ENCODE data around the gene BSN. TPM values are rescaled to one million over a fixed set of nuclear protein-coding genes. Genes with fewer than 3 reads are reported as not detected.

The BSN gene
- total RNA-seq, 4 donors from 2014 or later: 0.44 to 1.8 (median 0.92) TPM

DNA sequence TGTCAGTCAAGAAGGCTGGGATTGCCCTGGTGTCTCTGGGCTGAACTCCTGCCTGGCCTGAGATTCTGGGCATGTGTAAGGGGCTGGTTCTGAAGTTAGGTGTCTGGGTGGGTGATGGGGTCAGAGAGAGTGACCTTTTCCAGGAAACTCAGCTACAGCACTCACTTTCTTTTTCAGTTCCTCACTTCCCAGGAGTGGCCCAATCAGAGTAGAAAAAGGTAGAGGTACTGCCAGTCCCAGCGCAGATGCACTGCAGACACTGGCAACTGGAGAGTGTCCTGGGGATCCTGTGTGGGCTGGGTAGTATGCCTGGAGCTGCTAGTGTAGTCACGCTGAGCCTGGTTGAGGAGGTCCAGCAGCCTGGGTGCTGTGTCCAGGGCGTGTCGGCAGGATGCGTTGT, 73.4 kb downstream of the BSN start:
- Histone ChIP-seq H3K9me3 (peaks cover 0 to 9% (median 0%) of the 10 kb centered on the region in 4 donors), H3K4me1 (no peaks in the 10 kb centered on the region), H3K27ac (no peak overlapping the region), H3K4me3 (no peak overlapping the region), H3K27me3 (no peaks in the 10 kb centered on the region), H3K36me3 (peaks cover 0 to 13% (median 0%) of the 10 kb centered on the region in 3 donors)
- TF ChIP-seq POLR2A (IDR thresholded peaks at IDR 0.05) (no peak), EP300 (IDR thresholded peaks at IDR 0.05) (no peak)
- TF ChIP-seq, protein P1, sequence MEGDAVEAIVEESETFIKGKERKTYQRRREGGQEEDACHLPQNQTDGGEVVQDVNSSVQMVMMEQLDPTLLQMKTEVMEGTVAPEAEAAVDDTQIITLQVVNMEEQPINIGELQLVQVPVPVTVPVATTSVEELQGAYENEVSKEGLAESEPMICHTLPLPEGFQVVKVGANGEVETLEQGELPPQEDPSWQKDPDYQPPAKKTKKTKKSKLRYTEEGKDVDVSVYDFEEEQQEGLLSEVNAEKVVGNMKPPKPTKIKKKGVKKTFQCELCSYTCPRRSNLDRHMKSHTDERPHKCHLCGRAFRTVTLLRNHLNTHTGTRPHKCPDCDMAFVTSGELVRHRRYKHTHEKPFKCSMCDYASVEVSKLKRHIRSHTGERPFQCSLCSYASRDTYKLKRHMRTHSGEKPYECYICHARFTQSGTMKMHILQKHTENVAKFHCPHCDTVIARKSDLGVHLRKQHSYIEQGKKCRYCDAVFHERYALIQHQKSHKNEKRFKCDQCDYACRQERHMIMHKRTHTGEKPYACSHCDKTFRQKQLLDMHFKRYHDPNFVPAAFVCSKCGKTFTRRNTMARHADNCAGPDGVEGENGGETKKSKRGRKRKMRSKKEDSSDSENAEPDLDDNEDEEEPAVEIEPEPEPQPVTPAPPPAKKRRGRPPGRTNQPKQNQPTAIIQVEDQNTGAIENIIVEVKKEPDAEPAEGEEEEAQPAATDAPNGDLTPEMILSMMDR (IDR thresholded peaks at IDR 0.05): no peak
- no peak for DNase-seq (ENCODE audit: low spot score in 2 of 2)
- 89 to 90% methylated on average over 5 of the region's 5 CpGs for WGBS, 2 donors

DNA sequence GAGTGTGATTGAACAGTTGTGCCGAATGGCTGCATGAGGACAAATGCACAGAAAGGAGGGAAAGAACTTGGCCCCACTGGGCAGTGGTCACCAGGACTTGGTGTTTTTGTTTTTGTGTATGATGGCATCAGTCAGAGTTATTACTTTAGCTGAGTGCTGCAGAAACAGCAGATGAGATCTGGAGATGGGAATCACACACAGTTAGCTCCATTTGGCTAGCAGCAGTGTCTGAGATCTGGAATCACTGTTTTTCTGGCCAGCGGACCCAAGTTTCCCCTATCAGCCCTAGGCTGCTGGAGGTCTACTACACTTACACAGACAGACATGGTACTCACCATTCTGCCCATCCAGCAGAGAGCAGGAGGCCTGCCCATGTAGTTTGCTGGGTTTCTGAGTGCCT, 74.0 kb downstream of the BSN start:
- no peak overlapping the region for H3K27ac ChIP-seq
- TF ChIP-seq EP300 (IDR thresholded peaks at IDR 0.05) (no peak), POLR2A (IDR thresholded peaks at IDR 0.05) (no peak)
- TF ChIP-seq, protein P1 (IDR thresholded peaks at IDR 0.05): no peak
- peaks cover 0 to 9% (median 0%) of the 10 kb centered on the region in 4 donors for H3K9me3 ChIP-seq
- no peaks in the 10 kb centered on the region for H3K27me3 ChIP-seq
- WGBS, 2 donors: 88 to 96% methylated on average over 2 of the region's 2 CpGs
- H3K4me3 ChIP-seq: no peak overlapping the region
- DNase-seq (ENCODE audit: low spot score in 2 of 2): no peak
- H3K4me1 ChIP-seq: no peaks in the 10 kb centered on the region
- peaks cover 0 to 13% (median 0%) of the 10 kb centered on the region in 3 donors for H3K36me3 ChIP-seq

DNA sequence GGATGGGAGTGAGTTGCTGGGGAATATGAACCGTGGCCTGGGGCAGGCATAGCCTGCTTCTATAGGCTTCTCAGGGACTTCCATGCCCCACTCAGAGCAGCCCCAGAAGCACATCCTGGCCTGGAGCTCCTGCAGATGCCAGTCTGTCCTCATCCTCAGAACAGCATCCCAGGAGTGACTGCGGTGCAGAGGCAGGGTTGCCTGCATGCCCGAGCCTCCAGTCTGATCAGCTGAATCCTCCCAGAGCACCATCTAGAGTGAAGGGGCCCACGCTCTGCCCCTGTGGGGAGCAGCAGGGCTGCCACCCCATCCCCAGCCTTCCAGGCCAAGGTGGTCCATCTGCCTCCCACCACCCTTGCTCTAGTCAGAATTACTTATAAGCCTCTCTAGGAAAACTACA, 75.2 kb downstream of the BSN start:
- no peak for DNase-seq (ENCODE audit: low spot score in 2 of 2)
- WGBS, 2 donors: 90 to 93% methylated on average over 3 to 4 of the region's 4 CpGs
- Histone ChIP-seq H3K4me3 (no peak overlapping the region), H3K4me1 (no peaks in the 10 kb centered on the region), H3K9me3 (peaks cover 0 to 9% (median 0%) of the 10 kb centered on the region in 4 donors), H3K36me3 (peaks cover 0 to 13% (median 0%) of the 10 kb centered on the region in 3 donors), H3K27me3 (no peaks in the 10 kb centered on the region), H3K27ac (no peak overlapping the region)
- TF ChIP-seq, protein P1 (IDR thresholded peaks at IDR 0.05): no peak
- no peak for TF ChIP-seq POLR2A (IDR thresholded peaks at IDR 0.05)
- no peak for TF ChIP-seq EP300 (IDR thresholded peaks at IDR 0.05)

DNA sequence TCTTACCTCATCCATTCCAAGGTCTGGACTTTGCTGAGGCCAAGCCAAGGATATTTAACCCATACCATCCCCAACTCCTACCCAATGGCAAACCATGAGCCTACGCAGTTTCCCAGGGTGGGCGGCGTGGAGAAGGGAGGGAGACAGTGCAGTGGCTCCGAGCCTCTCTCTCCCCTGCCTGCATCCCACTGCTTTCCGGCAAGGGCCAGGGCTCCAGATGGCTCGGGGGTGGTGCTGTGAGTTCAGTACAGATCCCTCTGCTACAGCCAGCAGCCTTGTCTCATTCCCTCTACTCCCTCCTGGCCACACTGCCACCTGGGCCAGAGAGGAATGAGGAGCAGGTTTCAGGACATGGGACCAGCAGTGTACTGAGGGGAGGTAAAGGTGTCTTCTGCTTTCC, 75.6 kb downstream of the BSN start:
- Histone ChIP-seq H3K36me3 (peaks cover 0 to 11% (median 0%) of the 10 kb centered on the region in 3 donors), H3K9me3 (peaks cover 0 to 9% (median 0%) of the 10 kb centered on the region in 4 donors), H3K27me3 (no peaks in the 10 kb centered on the region), H3K27ac (no peak overlapping the region), H3K4me1 (no peaks in the 10 kb centered on the region), H3K4me3 (no peak overlapping the region)
- DNase-seq (ENCODE audit: low spot score in 2 of 2): no peak
- TF ChIP-seq EP300 (IDR thresholded peaks at IDR 0.05): no peak
- TF ChIP-seq POLR2A (IDR thresholded peaks at IDR 0.05): no peak
- TF ChIP-seq, protein P1 (IDR thresholded peaks at IDR 0.05): no peak
- WGBS, 2 donors: 73 to 76% methylated on average over 6 of the region's 6 CpGs

DNA sequence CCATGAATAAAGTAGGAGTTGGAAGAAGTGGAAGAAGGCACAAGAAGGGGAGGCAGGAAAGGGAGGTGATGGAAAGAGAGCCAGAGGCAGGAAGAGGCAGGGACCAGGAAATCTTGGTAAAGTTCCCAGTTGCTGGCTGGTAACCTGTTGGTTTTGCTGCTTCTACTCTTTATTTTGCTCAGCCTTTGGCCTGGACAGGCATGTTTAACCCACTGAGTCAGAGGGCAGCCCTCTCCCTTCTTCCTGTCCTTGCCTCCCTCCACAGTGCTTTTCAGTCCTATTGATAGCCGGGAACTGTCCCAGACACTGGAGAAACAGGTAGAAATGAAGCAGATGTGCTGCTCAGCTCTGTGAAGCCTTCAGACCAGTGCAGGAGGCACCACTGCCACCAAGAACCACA, 76.5 kb downstream of the BSN start:
- no peaks in the 10 kb centered on the region for H3K4me1 ChIP-seq
- no peak overlapping the region for H3K27ac ChIP-seq
- H3K27me3 ChIP-seq: no peaks in the 10 kb centered on the region
- no peak for TF ChIP-seq POLR2A (IDR thresholded peaks at IDR 0.05)
- TF ChIP-seq, protein P1 (IDR thresholded peaks at IDR 0.05): no peak
- no peak for TF ChIP-seq EP300 (IDR thresholded peaks at IDR 0.05)
- WGBS, 2 donors: 94 to 100% methylated on average over 1 of the region's 1 CpG
- DNase-seq (ENCODE audit: low spot score in 2 of 2): no peak
- no peak overlapping the region for H3K4me3 ChIP-seq
- peaks cover 0 to 6% (median 0%) of the 10 kb centered on the region in 3 donors for H3K36me3 ChIP-seq
- H3K9me3 ChIP-seq: peaks cover 0 to 9% (median 0%) of the 10 kb centered on the region in 4 donors
